Testis (tissue), 3 donors: ENCODE data around the gene NFIB. TPM values are rescaled to one million over a fixed set of nuclear protein-coding genes. Genes with fewer than 3 reads are reported as not detected.

Source experiments
- DNase-seq: peaks from one replicate; pipeline ENCODE4 v3.0.0-alpha.2; 2019
- H3K27ac ChIP-seq, 2 donors: fragments of 200-600 bp; sonication (generic); one replicate each; pipeline ENCODE4 v1.5.1; 2019
- H3K27me3 ChIP-seq: fragments of 200-600 bp; sonication (generic); one replicate; pipeline ENCODE4 v1.5.1; 2019
- H3K36me3 ChIP-seq: fragments of 200-600 bp; sonication (generic); one replicate; pipeline ENCODE4 v1.5.1; 2017; ENCODE audit warnings: low read depth; ENCODE audit errors: missing control alignments
- H3K4me1 ChIP-seq: fragments of 200-600 bp; sonication (generic); one replicate; pipeline ENCODE4 v1.5.1; 2019
- H3K4me3 ChIP-seq, 2 donors: fragments of 200-600 bp; sonication (generic); one replicate each; pipeline ENCODE4 v1.5.1; 2017 to 2019
- H3K9me3 ChIP-seq: fragments of 200-600 bp; sonication (generic); one replicate; pipeline ENCODE4 v1.5.1; 2017
- CTCF ChIP-seq, 3 experiments: fragments of 450-650 bp in 2 of 3; fragments of 200-600 bp in 1 of 3; sonication (generic) in 1 of 3; IDR thresholded peaks; one replicate each; pipeline ENCODE4 v1.5.1; 2016 to 2019; ENCODE audit warnings: antibody characterized with exemption in 3 of 3, mild to moderate bottlenecking in 2 of 3, moderate library complexity in 1 of 3
- POLR2A ChIP-seq: fragments of 450-650 bp; IDR thresholded peaks from one replicate; pipeline ENCODE4 v1.6.1; 2017; ENCODE audit warnings: antibody characterized with exemption, mild to moderate bottlenecking, moderate library complexity
- WGBS, 2 donors: methylation state at CpG; one replicate each; pipeline ENCODE4 v1.1.5; 2018; 5-methylcytosine and 5-hydroxymethylcytosine counted together
- intact Hi-C: fragments of 100-400 bp; cut with DNase I; formaldehyde crosslinking; loops from one replicate; pipeline ENCODE4 v1.15.1; 2023; ENCODE audit warnings: low total_unique reads
- polyA plus RNA-seq: library from polyadenylated mRNA; stranded (reverse); fragments of 350-450 nt; fragmentation: Illumina TruSeq; extraction: RNeasy Lipid Tissue Mini Kit (QIAGEN cat#74804); gene quantifications from one replicate; pipeline ENCODE4 v1.2.3, GENCODE V29; 2014; ENCODE audit warnings: low read depth, low replicate concordance; ENCODE audit not compliant: insufficient read depth
- total RNA-seq, 2 donors: library from RNA; depleted of rRNA; stranded (reverse); fragments of >200 nt; gene quantifications; one replicate each; pipeline ENCODE4 v1.2.3, GENCODE V29; 2016

NFIB gene
- total and polyA plus RNA-seq, 3 donors from 2014 or later = 8.4 to 34.7 (median 23.1) TPM

DNA sequence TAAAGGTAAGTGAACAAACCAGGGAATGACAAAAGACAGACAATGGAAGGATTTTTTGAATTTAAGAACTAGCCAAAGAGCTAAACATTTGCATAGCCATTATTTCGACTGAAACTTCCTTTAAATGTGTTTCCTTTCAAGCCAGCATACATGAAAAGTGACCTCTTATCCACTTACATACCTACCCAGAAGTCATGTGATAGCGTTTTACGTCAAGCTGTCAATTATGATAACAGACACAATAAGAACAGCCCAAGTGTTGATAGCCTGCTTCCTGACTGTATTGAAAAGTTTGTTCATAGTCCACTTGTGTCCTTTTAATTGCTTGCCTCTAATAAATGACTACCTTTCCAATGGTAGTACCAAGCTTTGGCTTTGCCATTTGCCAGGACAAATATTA is 206.0 kb downstream of the NFIB start:
- H3K27ac ChIP-seq = no peak overlapping the region

GRCh38 chr9:14107495-14107894 is 206.4 kb downstream of the NFIB start:
- Histone ChIP-seq H3K4me3 (no peak overlapping the region), H3K4me1 (no peaks in the 10 kb centered on the region), H3K27me3 (no peaks in the 10 kb centered on the region), H3K27ac (no peak overlapping the region), H3K9me3 (no peaks in the 10 kb centered on the region), H3K36me3 (no peaks in the 10 kb centered on the region)
- intact Hi-C loops = no loop called here
- no peak for TF ChIP-seq POLR2A
- no peak for TF ChIP-seq CTCF (IDR thresholded peaks at IDR 0.05)
- no peak for DNase-seq

More for the DNA sequence above, 206.0 kb downstream of the NFIB start:
- Histone ChIP-seq H3K36me3 (no peaks in the 10 kb centered on the region), H3K9me3 (no peaks in the 10 kb centered on the region), H3K4me3 (no peak overlapping the region), H3K4me1 (no peaks in the 10 kb centered on the region), H3K27me3 (no peaks in the 10 kb centered on the region)
- TF ChIP-seq POLR2A (no peak), CTCF (IDR thresholded peaks at IDR 0.05) (no peak)
- DNase-seq = no peak
- intact Hi-C loops = no loop called here
- 74 to 81% methylated on average over 3 of the region's 3 CpGs for WGBS, 2 donors

GRCh38 chr9:14106699-14107098 is 207.2 kb downstream of the NFIB start:
- intact Hi-C loops = no loop called here
- Histone ChIP-seq H3K27me3 (no peaks in the 10 kb centered on the region), H3K27ac (no peak overlapping the region), H3K9me3 (no peaks in the 10 kb centered on the region), H3K4me3 (no peak overlapping the region), H3K36me3 (no peaks in the 10 kb centered on the region), H3K4me1 (no peaks in the 10 kb centered on the region)
- 76 to 77% methylated on average over 2 of the region's 2 CpGs for WGBS, 2 donors
- no peak for TF ChIP-seq CTCF (IDR thresholded peaks at IDR 0.05)
- TF ChIP-seq POLR2A = no peak
- no peak for DNase-seq

GRCh38 chr9:14104496-14104895 is 209.4 kb downstream of the NFIB start:
- H3K4me1 ChIP-seq = no peaks in the 10 kb centered on the region
- H3K4me3 ChIP-seq = no peak overlapping the region
- H3K27ac ChIP-seq = no peak overlapping the region
- no peaks in the 10 kb centered on the region for H3K36me3 ChIP-seq
- intact Hi-C loops = no loop called here
- H3K27me3 ChIP-seq = no peaks in the 10 kb centered on the region
- H3K9me3 ChIP-seq = no peaks in the 10 kb centered on the region
- DNase-seq = no peak
- 88 to 91% methylated on average over 3 of the region's 3 CpGs for WGBS, 2 donors
- TF ChIP-seq CTCF (IDR thresholded peaks at IDR 0.05) = no peak
- no peak for TF ChIP-seq POLR2A

- no peaks in the 10 kb centered on the region for H3K9me3 ChIP-seq
- intact Hi-C loops = no loop called here
- no peak overlapping the region for H3K27ac ChIP-seq
Observed at GRCh38 chr9:14103115-14103514, 210.8 kb downstream of the NFIB start.

More at GRCh38 chr9:14103115-14103514, 210.8 kb downstream of the NFIB start:
- Histone ChIP-seq H3K27me3 (no peaks in the 10 kb centered on the region), H3K4me1 (no peaks in the 10 kb centered on the region), H3K4me3 (no peak overlapping the region), H3K36me3 (no peaks in the 10 kb centered on the region)
- WGBS, 2 donors = 31 to 47% methylated on average over 3 of the region's 3 CpGs
- no peak for TF ChIP-seq CTCF (IDR thresholded peaks at IDR 0.05)
- no peak for TF ChIP-seq POLR2A
- DNase-seq = no peak
